Panc1 (cell line): ENCODE data around the gene C2CD4A. TPM values are rescaled to one million over a fixed set of nuclear protein-coding genes. Genes with fewer than 3 reads are reported as not detected.

Experiments
- ATAC-seq: fragments of 200-7000 bp; cut with Tn5 transposase; 2 replicates; pipeline ENCODE4 v1.9.1; 2020; ENCODE audit warnings: mild to moderate bottlenecking, moderate library complexity
- BruUV-seq: library from RNA; stranded (reverse); fragments of 400-500 nt; replicated peaks from 2 replicates; lab custom pipeline; 2021; lab: Mats Ljungman, UMichigan
- CTCF ChIA-PET: fragments of 300-600 bp; sonication (Branson Sonifier 250); formaldehyde crosslinking; loops from one replicate; lab custom pipeline; 2022; ENCODE audit warnings: antibody characterized with exemption; lab: Charles Lee
- POLR2A ChIA-PET: fragments of 300-600 bp; sonication (Branson Sonifier 250); formaldehyde crosslinking; loops from one replicate; lab custom pipeline; 2022; ENCODE audit warnings: antibody characterized with exemption; lab: Charles Lee
- DNase-seq: peaks from one replicate; pipeline ENCODE4 v3.0.0-alpha.2; 2010; ENCODE audit warnings: low read depth, low spot score
- H3K27ac ChIP-seq: 2 replicates; pipeline ENCODE4 v1.5.1; 2011; ENCODE audit warnings: mild to moderate bottlenecking, low read length, inconsistent platforms
- H3K27me3 ChIP-seq: fragments of 200-500 bp; sonication (Bioruptor generic); 2 replicates; pipeline ENCODE4 v1.6.0; 2014; ENCODE audit warnings: low read length, inconsistent platforms; ENCODE audit not compliant: control insufficient read depth, insufficient read depth
- H3K36me3 ChIP-seq: fragments of 200-500 bp; sonication (Bioruptor generic); 2 replicates; pipeline ENCODE4 v1.5.1; 2014; ENCODE audit warnings: inconsistent platforms, mild to moderate bottlenecking, low read length, moderate library complexity; ENCODE audit not compliant: control insufficient read depth, insufficient read depth
- H3K4me1 ChIP-seq: 2 replicates; pipeline ENCODE4 v1.5.1; 2011; ENCODE audit warnings: inconsistent platforms, mild to moderate bottlenecking, low read length, moderate library complexity; ENCODE audit not compliant: control insufficient read depth, insufficient read depth
- H3K4me3 ChIP-seq, 2 experiments: 2 replicates each; pipeline ENCODE4 v1.5.1; 2011 to 2012; ENCODE audit warnings: low read depth in 2 of 2, low read length in 2 of 2, mild to moderate bottlenecking in 2 of 2, inconsistent platforms in 1 of 2, moderate library complexity in 1 of 2
- H3K9me3 ChIP-seq: fragments of 200-500 bp; sonication (Bioruptor generic); 2 replicates; pipeline ENCODE4 v1.5.1; 2014; ENCODE audit warnings: low read depth, mild to moderate bottlenecking, inconsistent platforms, low read length, moderate library complexity; ENCODE audit not compliant: control insufficient read depth, insufficient read depth
- CTCF ChIP-seq: fragments of 450-650 bp; IDR thresholded peaks from 2 replicates; pipeline ENCODE4 v1.5.1; 2017; ENCODE audit warnings: mild to moderate bottlenecking
- POLR2AphosphoS5 ChIP-seq: IDR thresholded peaks from 2 replicates; pipeline ENCODE4 v1.6.1; 2012; ENCODE audit warnings: mild to moderate bottlenecking, low read depth, low read length, moderate library complexity
- REST ChIP-seq, 2 experiments: IDR thresholded peaks; 2 replicates each; pipeline ENCODE4 v1.6.1; 2011 to 2012; ENCODE audit warnings: low read depth in 2 of 2, control low read depth in 1 of 2, low read length in 1 of 2, mild to moderate bottlenecking in 1 of 2, moderate library complexity in 1 of 2; ENCODE audit not compliant: insufficient read depth in 1 of 2
- SIN3A ChIP-seq: IDR thresholded peaks from 2 replicates; pipeline ENCODE4 v1.6.1; 2012; ENCODE audit warnings: low read depth, mild to moderate bottlenecking, low read length, moderate library complexity, borderline replicate concordance; ENCODE audit not compliant: insufficient read depth
- TCF7L2 ChIP-seq: IDR thresholded peaks from 2 replicates; pipeline ENCODE4 v1.6.1; 2011; ENCODE audit warnings: mild to moderate bottlenecking, low read depth, low read length, inconsistent platforms
- in situ Hi-C: cut with HindIII; loops from 2 replicates; pipeline ENCODE4 v1.10.0; 2016; ENCODE audit warnings: low sequenced_read_pairs, low pct_unique_long_range_greater_than_20kb
- intact Hi-C: fragments of 100-400 bp; cut with micrococcal nuclease; formaldehyde crosslinking; loops from one replicate; pipeline ENCODE4 v1.10.0; 2022; ENCODE audit not compliant: unreplicated experiment
- total RNA-seq: library from RNA; stranded (reverse); gene quantifications from one replicate; pipeline ENCODE4 v1.2.1, GENCODE V29; 2021; ENCODE audit not compliant: unreplicated experiment

Gene C2CD4A
- total RNA-seq, 1 experiment from 2014 or later = 0.15 TPM

- H3K27me3 ChIP-seq = no peaks in the 10 kb centered on the region
- ChIA-PET CTCF (interaction anchor here (0.6 to 0.7 kb wide), 2 partner anchors 13 to 21 kb away, joined by 6 to 7 read pairs; partner anchors contain the start of gene C2CD4A), POLR2A (no interaction called here)
- intact Hi-C loops (no loop called here), in situ Hi-C loops (no loop called here)
- no peak for DNase-seq
- TF ChIP-seq POLR2AphosphoS5 (no peak), REST (IDR thresholded peaks at IDR 0.05; ENCODE audit: insufficient read depth in 1 of 2, low read depth in 2 of 2, low read length in 1 of 2) (no peak), SIN3A (no peak)
- H3K9me3 ChIP-seq = no peaks in the 10 kb centered on the region; the same call in 1 of the 2 replicates
- H3K4me3 ChIP-seq = no peak overlapping the region
- no peaks in the 10 kb centered on the region for H3K4me1 ChIP-seq
- no peak for ATAC-seq
- H3K36me3 ChIP-seq = no peaks in the 10 kb centered on the region
- no TSS peak for BruUV-seq
- H3K27ac ChIP-seq = no peak overlapping the region
These were observed 21.0 kb downstream of the C2CD4A start for GRCh38 chr15:62087671-62088352.

GRCh38 chr15:62088353-62088693 lies 21.5 kb downstream of the C2CD4A start:
- no peaks in the 10 kb centered on the region for H3K36me3 ChIP-seq
- POLR2A ChIA-PET = no interaction called here
- no peak for ATAC-seq
- no peaks in the 10 kb centered on the region; the same call in 1 of the 2 replicates for H3K9me3 ChIP-seq
- intact Hi-C loops (no loop called here), in situ Hi-C loops (no loop called here)
- H3K27ac ChIP-seq = no peak overlapping the region
- H3K4me1 ChIP-seq = no peaks in the 10 kb centered on the region
- CTCF ChIA-PET = interaction anchor here (0.6 to 0.7 kb wide), 2 partner anchors 13 to 22 kb away, joined by 6 to 7 read pairs; partner anchors contain the start of gene C2CD4A
- BruUV-seq = no TSS peak
- H3K27me3 ChIP-seq = no peaks in the 10 kb centered on the region
- no peak overlapping the region for H3K4me3 ChIP-seq
- DNase-seq = no peak
- no peak for TF ChIP-seq CTCF
- TF ChIP-seq TCF7L2 = no peak
- TF ChIP-seq POLR2AphosphoS5 = no peak
- TF ChIP-seq REST (IDR thresholded peaks at IDR 0.05; ENCODE audit: insufficient read depth in 1 of 2, low read depth in 2 of 2, low read length in 1 of 2) = no peak
- TF ChIP-seq SIN3A = no peak
